22Rv1 (cell line): Measurements from ENCODE around the gene TEKT5.

ENCODE experiments used
- H3K27ac ChIP-seq: fragments of 450-650 bp; 2 replicates; pipeline ENCODE4 v1.5.1; 2017
- ZFX ChIP-seq: fragments of 450-650 bp; IDR thresholded peaks from 2 replicates; pipeline ENCODE4 v1.6.1; 2017; ENCODE audit warnings: antibody characterized with exemption, borderline replicate concordance
- TF ChIP-seq, protein P1 (sequence below): fragments of 450-650 bp; IDR thresholded peaks from 2 replicates; pipeline ENCODE4 v1.5.1; 2017; ENCODE audit warnings: mild to moderate bottlenecking

The TEKT5 gene

DNA sequence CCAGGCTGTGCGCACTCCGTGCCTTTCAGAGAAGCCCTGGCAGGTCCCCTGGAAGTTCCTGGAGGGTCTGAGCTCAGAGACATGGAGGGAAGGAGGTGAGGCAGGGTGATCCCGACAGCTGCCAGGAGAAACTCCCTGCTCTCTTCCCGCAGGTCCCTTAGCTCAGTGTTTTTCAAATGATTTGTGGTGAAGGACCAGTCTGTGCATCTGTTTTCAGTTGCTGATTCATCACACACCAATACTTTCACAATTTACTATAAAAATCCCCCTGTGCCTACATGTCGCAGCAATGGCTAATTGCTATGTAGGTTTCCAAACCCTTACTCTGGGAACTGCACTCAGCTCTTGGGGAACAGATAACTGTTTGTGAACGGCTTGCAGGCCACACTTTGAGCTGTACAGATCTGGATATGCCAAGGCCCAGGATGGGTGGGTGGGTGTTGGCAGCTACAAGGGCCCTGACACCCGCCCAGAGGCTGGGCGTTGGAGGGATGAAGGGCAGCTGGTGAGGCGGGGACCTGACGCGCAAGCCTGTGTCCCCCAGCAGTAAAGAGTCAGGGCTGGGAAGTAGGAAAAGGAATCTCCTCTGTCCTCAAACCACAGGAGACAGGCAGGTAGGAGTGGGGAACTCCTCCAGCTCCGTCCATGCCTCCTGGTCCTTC is 93.8 kb downstream of the TEKT5 start:
- TF ChIP-seq, protein P1, sequence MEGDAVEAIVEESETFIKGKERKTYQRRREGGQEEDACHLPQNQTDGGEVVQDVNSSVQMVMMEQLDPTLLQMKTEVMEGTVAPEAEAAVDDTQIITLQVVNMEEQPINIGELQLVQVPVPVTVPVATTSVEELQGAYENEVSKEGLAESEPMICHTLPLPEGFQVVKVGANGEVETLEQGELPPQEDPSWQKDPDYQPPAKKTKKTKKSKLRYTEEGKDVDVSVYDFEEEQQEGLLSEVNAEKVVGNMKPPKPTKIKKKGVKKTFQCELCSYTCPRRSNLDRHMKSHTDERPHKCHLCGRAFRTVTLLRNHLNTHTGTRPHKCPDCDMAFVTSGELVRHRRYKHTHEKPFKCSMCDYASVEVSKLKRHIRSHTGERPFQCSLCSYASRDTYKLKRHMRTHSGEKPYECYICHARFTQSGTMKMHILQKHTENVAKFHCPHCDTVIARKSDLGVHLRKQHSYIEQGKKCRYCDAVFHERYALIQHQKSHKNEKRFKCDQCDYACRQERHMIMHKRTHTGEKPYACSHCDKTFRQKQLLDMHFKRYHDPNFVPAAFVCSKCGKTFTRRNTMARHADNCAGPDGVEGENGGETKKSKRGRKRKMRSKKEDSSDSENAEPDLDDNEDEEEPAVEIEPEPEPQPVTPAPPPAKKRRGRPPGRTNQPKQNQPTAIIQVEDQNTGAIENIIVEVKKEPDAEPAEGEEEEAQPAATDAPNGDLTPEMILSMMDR: no peak
- no peak for TF ChIP-seq ZFX
- no peak overlapping the region for H3K27ac ChIP-seq

DNA sequence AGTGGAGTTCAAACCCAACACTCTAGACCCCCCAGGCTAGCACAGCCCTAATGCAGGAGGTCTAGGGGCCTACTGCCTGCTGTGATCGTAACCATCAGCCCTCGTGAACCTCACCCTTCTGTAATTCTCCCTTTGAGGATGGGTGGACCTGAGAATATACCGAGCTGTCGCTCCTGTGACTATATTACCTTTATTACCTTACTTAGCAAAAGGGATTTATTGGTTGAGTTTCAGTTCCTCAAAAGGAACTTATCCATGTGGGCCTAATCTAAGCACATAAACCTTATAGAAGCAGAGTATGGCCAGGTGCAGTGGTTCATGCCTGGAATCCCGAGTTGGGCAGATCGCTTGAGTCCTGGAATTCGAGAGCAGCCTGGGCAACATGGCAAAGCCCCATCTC is 95.1 kb downstream of the TEKT5 start:
- TF ChIP-seq, protein P1: no peak
- TF ChIP-seq ZFX: no peak
- no peak overlapping the region for H3K27ac ChIP-seq

DNA sequence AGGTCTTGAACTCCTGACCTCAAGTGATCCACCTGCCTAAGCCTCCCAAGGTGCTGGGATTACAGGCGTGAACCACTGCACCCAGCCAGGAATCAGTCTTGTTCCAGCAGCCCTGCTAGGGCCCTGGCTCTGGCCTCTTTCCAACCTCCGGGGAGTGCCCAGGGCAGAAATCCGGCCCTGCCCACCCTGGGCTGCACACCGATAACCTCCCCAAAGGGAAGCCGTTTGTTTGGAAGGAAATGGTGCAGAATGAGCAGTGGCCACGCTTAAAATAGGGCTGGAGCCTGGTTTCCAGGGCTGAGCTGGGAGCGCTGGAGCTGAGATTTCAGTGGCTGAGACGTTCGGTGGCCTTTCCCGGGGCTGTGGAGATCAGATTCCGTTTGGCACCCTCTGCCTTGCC is 96.6 kb downstream of the TEKT5 start:
- H3K27ac ChIP-seq: no peak overlapping the region
- TF ChIP-seq, protein P1: no peak
- TF ChIP-seq ZFX: no peak

DNA sequence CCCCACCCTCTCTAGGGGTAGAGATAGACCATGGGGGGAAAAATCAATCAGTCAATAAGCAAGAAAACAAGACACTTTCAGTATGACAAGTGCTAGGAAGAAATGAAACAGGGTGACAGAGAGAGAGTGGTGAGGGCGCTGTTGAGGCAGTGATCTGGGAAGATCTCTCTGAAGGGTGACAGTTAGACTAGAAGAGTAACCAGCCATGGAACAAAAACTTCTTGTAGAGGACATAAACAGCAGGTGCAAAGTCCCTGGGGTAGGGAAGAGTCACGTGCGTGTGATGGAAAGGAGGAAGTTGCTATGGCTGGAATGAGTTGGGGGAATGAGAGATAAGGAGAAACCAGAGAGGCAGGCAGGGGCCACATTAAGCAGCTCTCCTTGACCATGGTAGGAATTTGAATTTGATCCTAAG is 97.5 kb downstream of the TEKT5 start:
- H3K27ac ChIP-seq: no peak overlapping the region
- TF ChIP-seq, protein P1: no peak

DNA sequence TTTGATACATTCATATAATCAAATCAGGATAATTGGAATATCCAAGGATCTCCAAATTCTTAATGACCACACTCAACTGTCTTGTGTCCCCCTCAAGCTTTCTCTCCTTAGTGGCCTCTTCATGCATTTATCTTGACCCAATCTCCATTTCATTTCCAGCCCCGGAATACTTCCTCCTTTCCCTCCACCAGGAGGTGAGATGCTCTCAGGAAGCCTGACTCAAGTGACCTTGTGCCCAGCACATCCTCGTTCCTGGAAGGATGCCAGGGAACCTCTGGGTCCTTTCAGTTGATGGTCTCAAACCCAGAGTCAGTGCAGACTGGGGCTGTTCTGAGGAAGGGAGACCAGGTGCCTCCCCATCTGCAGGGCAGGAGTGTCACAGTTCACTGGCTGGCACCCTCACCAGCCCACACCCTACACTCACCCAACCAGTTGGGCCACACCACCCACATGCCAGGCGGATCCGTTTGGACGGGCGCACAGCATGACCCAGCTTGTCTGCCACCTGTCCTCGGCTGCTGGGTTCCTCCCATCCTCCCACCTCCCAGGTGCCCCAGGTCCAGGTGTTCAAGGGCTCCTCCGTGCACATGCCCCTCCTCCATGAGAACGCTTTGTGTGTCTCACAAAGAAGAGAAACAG is 100.3 kb downstream of the TEKT5 start:
- no peak for TF ChIP-seq ZFX
- TF ChIP-seq, protein P1: no peak
- H3K27ac ChIP-seq: no peak overlapping the region

DNA sequence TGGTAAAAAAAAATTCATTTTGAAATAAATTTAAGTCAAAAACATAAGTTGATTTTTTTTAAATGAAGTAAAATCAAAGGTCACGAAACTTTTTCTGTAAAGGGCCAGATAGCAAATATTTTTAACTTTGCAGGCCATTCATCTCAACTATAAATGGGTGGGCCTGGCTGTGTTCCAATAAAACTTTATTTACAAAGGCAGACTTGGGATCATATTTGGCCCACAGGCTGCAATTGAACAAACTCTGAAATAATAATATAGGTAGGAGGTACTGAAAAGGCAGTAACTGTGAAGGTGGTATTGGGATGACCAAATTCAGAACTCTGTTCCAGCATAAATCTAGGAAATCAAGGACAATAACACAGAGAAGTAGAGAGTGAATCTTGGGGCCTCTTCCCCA is 102.1 kb downstream of the TEKT5 start:
- TF ChIP-seq, protein P1: no peak
- no peak for TF ChIP-seq ZFX

DNA sequence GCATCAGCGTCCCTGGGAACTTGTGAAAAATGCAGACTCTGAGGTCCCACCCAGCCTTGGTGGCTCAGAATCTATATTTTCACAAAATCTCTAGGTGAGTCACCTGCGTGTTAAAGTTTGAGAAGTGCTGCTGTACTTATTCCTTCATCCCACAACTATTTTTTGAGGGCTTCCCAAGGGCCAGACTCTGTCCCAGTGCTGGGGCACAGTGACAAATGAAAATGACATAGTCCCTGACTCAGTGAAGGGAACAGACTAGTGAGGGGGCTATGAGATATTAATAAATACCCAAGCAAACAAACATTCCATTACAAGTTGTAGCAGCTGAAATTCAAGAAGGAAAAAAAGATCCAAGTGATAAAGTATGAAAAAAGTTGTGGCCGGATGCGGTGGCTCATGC is 104.4 kb downstream of the TEKT5 start:
- TF ChIP-seq, protein P1: no peak
- TF ChIP-seq ZFX: no peak
- H3K27ac ChIP-seq: no peak overlapping the region

More for the DNA sequence above, 102.1 kb downstream of the TEKT5 start:
- H3K27ac ChIP-seq: no peak overlapping the region
